ENCODE data around the gene MYRIP.

MYRIP gene

GRCh38 chr3:39965997-39966396, 156.6 kb downstream of the MYRIP start:
- Histone ChIP-seq H3K4me1 (ENCODE audit: insufficient read depth, low read length) (no peaks in the 10 kb centered on the region), H2AFZ (ENCODE audit: low read depth, low read length) (no peak overlapping the region), H3K27me3 (ENCODE audit: insufficient read depth, low read length) (no peaks in the 10 kb centered on the region), H3K9me3 (ENCODE audit: low read length) (no peaks in the 10 kb centered on the region), H3K4me3 (ENCODE audit: low read length) (no peak overlapping the region), H3K36me3 (ENCODE audit: insufficient read depth, low read length) (no peaks in the 10 kb centered on the region)

GRCh38 chr3:39970982-39971381, 161.6 kb downstream of the MYRIP start:
- Histone ChIP-seq H3K4me3 (ENCODE audit: low read length) (no peak overlapping the region), H2AFZ (ENCODE audit: low read depth, low read length) (no peak overlapping the region), H3K36me3 (ENCODE audit: insufficient read depth, low read length) (no peaks in the 10 kb centered on the region), H3K9me3 (ENCODE audit: low read length) (no peaks in the 10 kb centered on the region), H3K27me3 (ENCODE audit: insufficient read depth, low read length) (no peaks in the 10 kb centered on the region), H3K4me1 (ENCODE audit: insufficient read depth, low read length) (no peaks in the 10 kb centered on the region)

DNA sequence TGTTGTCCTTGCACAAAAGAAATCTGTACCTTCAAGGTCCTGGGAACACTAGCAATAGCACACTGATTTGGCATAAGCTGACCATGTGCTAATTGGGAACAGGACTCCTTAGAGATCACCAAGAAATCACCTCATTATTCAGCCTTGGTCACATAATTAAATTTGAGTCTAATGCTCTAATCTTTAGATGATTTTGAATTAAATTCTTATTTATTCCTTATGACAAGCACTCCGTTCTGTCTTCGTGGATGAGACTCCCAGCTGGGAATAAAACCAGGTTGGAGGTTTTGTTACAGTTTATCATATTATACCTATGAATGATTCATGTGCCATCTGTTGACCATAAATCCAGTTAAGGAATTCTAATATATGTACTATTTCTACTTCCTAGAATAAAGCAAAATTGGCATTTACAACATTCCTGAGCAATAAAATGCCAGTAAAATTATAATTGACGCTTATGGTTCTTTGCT, 162.2 kb downstream of the MYRIP start:
- no peak overlapping the region for H3K4me3 ChIP-seq (ENCODE audit: low read length)
- H3K36me3 ChIP-seq (ENCODE audit: insufficient read depth, low read length) = no peaks in the 10 kb centered on the region
- no peaks in the 10 kb centered on the region for H3K27me3 ChIP-seq (ENCODE audit: insufficient read depth, low read length)
- H3K9me3 ChIP-seq (ENCODE audit: low read length) = no peaks in the 10 kb centered on the region
- H3K4me1 ChIP-seq (ENCODE audit: insufficient read depth, low read length) = no peaks in the 10 kb centered on the region
- H2AFZ ChIP-seq (ENCODE audit: low read depth, low read length) = no peak overlapping the region

DNA sequence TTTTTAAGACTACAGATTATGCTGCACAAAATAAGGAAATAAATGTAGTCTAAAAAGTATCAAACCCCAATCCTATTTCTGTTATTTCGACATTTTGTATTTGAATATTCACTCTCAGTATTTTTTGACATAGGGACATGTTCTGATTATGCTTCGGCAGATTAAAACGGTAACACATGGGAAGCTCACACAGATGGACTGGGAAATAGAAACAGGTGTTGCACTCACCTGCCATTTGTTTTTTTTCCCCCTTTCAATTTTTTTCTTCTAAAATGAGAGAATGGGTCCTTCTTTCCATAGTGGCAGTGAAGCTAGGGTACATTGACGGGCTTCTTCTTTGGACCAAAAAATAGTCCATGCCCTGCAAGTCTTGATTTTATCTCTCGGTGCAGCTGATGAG, 163.1 kb downstream of the MYRIP start:
- no peaks in the 10 kb centered on the region for H3K4me1 ChIP-seq (ENCODE audit: insufficient read depth, low read length)
- no peak overlapping the region for H3K4me3 ChIP-seq (ENCODE audit: low read length)
- H3K36me3 ChIP-seq (ENCODE audit: insufficient read depth, low read length) = no peaks in the 10 kb centered on the region
- H3K27me3 ChIP-seq (ENCODE audit: insufficient read depth, low read length) = no peaks in the 10 kb centered on the region
- no peak overlapping the region for H2AFZ ChIP-seq (ENCODE audit: low read depth, low read length)
- no peaks in the 10 kb centered on the region for H3K9me3 ChIP-seq (ENCODE audit: low read length)

DNA sequence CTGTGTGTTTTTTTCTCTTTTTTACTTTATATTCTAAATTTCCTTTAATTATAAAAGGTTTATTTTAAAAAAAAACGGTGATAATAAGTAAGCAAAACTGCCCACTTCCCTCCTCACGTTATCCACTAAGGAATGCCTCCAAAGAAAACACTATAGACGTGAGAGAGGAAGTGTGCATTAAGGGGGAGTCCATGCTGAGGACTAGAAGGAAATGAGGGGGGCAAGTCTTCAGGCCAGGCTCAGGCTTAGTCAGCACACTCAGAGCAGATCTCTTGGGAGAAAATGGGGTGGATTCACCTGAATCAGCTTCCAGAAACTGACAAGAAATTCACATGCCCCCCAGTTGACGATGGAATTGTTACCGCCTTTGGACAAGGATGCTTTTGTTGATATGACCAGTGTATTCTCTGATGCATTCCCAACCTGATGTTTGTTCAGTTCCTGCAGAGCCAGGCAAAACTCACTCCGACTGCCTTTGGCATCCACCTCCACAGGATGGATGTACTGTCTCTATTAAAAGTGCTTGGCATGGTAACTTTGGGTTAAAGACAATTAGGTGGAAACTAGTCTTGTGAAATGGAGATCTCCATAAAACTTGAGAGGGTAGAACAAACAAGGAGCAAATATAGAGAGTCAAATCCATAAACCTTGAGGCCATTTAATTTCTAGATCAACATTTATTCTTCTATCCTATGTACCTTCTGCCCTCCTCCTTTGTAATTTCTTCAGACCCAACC, 167.8 kb downstream of the MYRIP start:
- Histone ChIP-seq H2AFZ (ENCODE audit: low read depth, low read length) (no peak overlapping the region), H3K27me3 (ENCODE audit: insufficient read depth, low read length) (no peaks in the 10 kb centered on the region), H3K4me1 (ENCODE audit: insufficient read depth, low read length) (no peaks in the 10 kb centered on the region), H3K9me3 (ENCODE audit: low read length) (no peaks in the 10 kb centered on the region), H3K36me3 (ENCODE audit: insufficient read depth, low read length) (no peaks in the 10 kb centered on the region), H3K4me3 (ENCODE audit: low read length) (no peak overlapping the region)

GRCh38 chr3:39978308-39978707, 168.9 kb downstream of the MYRIP start:
- no peak overlapping the region for H2AFZ ChIP-seq (ENCODE audit: low read depth, low read length)
- H3K4me3 ChIP-seq (ENCODE audit: low read length) = no peak overlapping the region
- H3K36me3 ChIP-seq (ENCODE audit: insufficient read depth, low read length) = no peaks in the 10 kb centered on the region
- no peaks in the 10 kb centered on the region for H3K27me3 ChIP-seq (ENCODE audit: insufficient read depth, low read length)
- H3K9me3 ChIP-seq (ENCODE audit: low read length) = no peaks in the 10 kb centered on the region
- H3K4me1 ChIP-seq (ENCODE audit: insufficient read depth, low read length) = no peaks in the 10 kb centered on the region

- Histone ChIP-seq H3K27me3 (ENCODE audit: insufficient read depth, low read length) (no peaks in the 10 kb centered on the region), H3K36me3 (ENCODE audit: insufficient read depth, low read length) (no peaks in the 10 kb centered on the region), H3K4me3 (ENCODE audit: low read length) (no peak overlapping the region), H3K9me3 (ENCODE audit: low read length) (no peaks in the 10 kb centered on the region), H2AFZ (ENCODE audit: low read depth, low read length) (no peak overlapping the region), H3K4me1 (ENCODE audit: insufficient read depth, low read length) (no peaks in the 10 kb centered on the region)
Measured at GRCh38 chr3:39980058-39980457, 170.6 kb downstream of the MYRIP start.

DNA sequence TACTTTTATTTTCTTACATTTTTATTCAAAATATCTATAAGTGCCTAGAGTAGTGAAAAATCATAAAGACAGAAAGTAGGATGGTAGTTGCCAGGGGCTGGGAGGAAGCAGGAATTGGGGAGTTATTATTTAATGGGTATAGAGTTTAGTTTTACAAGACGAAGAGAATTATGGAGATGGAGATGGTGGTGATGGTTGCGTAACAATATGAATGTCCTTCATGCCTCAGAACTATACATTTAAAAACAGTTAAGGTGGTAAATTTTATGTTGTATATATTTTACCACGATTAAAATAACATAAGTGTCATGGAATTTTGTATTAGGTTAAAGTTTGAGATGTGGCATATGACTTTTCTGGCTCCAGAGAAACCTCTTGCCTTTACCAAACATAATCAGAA, 171.4 kb downstream of the MYRIP start:
- Histone ChIP-seq H3K36me3 (ENCODE audit: insufficient read depth, low read length) (no peaks in the 10 kb centered on the region), H3K9me3 (ENCODE audit: low read length) (no peaks in the 10 kb centered on the region), H2AFZ (ENCODE audit: low read depth, low read length) (no peak overlapping the region), H3K4me3 (ENCODE audit: low read length) (no peak overlapping the region), H3K4me1 (ENCODE audit: insufficient read depth, low read length) (no peaks in the 10 kb centered on the region), H3K27me3 (ENCODE audit: insufficient read depth, low read length) (no peaks in the 10 kb centered on the region)

DNA sequence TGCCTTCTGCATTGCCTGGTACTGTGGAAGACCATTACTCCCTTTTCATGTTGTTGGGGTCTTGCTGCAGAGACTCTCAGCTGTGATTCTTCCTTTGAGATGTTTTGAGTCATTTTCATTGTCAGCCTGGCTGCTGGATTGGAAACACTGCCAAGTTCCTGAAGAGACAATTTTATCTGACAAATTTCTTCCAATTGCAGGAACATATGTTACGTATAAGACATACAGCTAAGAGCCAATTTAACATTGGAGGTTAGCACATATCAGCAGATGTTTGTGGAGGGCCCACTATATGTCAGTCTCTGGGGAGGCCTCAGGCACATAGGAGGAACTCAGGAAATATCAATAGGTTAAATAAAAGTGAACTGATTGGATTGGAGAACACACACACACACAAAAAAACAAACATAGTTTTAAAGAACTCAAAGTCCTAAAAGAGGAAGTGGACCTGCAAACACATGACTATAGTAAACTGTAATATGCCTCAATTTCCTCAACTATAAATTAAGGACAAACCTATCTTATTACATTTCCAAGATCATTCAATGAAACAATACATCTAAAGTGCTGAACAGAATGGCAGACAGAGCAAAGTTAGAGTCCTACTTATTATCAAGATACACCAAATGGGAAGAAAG, 172.3 kb downstream of the MYRIP start:
- Histone ChIP-seq H2AFZ (ENCODE audit: low read depth, low read length) (no peak overlapping the region), H3K36me3 (ENCODE audit: insufficient read depth, low read length) (no peaks in the 10 kb centered on the region), H3K9me3 (ENCODE audit: low read length) (no peaks in the 10 kb centered on the region), H3K4me1 (ENCODE audit: insufficient read depth, low read length) (no peaks in the 10 kb centered on the region), H3K27me3 (ENCODE audit: insufficient read depth, low read length) (no peaks in the 10 kb centered on the region), H3K4me3 (ENCODE audit: low read length) (no peak overlapping the region)

DNA sequence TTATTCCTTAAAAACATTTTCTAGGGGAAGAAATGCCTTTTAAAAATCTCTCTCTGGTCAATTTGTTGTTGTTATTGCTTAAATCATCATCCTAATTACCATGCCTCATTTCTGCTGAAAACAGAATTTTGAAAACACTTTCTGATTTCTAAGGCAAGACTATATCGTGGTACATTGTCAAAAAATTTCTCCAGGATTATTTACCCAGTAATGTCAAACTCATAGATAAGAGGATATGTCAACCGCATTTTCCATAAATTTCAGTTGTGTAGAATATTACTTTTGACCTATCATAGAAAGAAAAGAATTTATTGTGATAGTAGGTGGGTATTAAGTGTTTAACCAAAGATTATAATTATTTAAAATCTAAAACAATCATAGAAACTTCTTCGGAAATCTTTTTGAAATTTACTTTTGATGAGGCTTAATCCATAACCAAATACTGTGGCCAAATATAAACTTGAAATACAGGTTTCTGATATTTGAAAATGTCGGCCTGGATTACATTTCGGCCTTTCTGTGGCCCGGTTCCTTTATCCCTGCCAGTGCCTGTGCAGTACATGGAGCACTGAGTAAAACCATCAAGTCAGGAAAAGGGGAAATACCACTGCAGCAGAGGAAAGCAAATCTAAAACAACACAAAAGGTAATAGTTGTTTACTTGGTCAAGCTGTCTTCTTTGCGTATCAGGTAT, 173.4 kb downstream of the MYRIP start:
- Histone ChIP-seq H3K9me3 (ENCODE audit: low read length) (peaks cover 2% of the 10 kb centered on the region), H3K4me1 (ENCODE audit: insufficient read depth, low read length) (no peaks in the 10 kb centered on the region), H3K36me3 (ENCODE audit: insufficient read depth, low read length) (no peaks in the 10 kb centered on the region), H3K4me3 (ENCODE audit: low read length) (no peak overlapping the region), H2AFZ (ENCODE audit: low read depth, low read length) (no peak overlapping the region), H3K27me3 (ENCODE audit: insufficient read depth, low read length) (no peaks in the 10 kb centered on the region)

GRCh38 chr3:39989746-39990145, 180.3 kb downstream of the MYRIP start:
- H2AFZ ChIP-seq (ENCODE audit: low read depth, low read length) = no peak overlapping the region
- no peaks in the 10 kb centered on the region for H3K27me3 ChIP-seq (ENCODE audit: insufficient read depth, low read length)
- no peaks in the 10 kb centered on the region for H3K4me1 ChIP-seq (ENCODE audit: insufficient read depth, low read length)
- peaks cover 2% of the 10 kb centered on the region for H3K9me3 ChIP-seq (ENCODE audit: low read length)
- H3K36me3 ChIP-seq (ENCODE audit: insufficient read depth, low read length) = no peaks in the 10 kb centered on the region
- no peak overlapping the region for H3K4me3 ChIP-seq (ENCODE audit: low read length)

GRCh38 chr3:39990532-39990931, 181.1 kb downstream of the MYRIP start:
- H3K27me3 ChIP-seq (ENCODE audit: insufficient read depth, low read length) = no peaks in the 10 kb centered on the region
- H3K36me3 ChIP-seq (ENCODE audit: insufficient read depth, low read length) = no peaks in the 10 kb centered on the region
- H3K4me1 ChIP-seq (ENCODE audit: insufficient read depth, low read length) = no peaks in the 10 kb centered on the region
- peaks cover 2% of the 10 kb centered on the region for H3K9me3 ChIP-seq (ENCODE audit: low read length)
- H3K4me3 ChIP-seq (ENCODE audit: low read length) = no peak overlapping the region
- no peak overlapping the region for H2AFZ ChIP-seq (ENCODE audit: low read depth, low read length)

DNA sequence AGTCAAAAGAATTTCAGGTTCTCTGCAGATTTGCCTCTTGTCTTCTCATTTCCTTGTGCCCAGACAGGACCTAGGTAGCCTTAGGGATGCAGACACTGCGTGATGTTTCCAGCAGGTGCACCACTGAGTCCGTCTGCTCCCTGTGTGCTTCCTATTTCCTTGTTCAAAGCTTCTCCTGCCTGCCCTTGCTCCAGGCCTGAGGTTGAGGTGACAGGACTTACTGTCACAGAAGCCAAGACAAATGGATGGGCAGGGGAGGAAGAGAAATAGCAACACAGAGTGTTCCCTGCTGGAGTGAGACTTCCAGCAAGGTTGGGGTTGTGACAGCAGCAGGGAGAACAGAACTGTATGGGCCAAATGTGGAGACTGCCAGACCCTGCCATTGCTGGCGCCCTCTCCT, 199.4 kb downstream of the MYRIP start:
- H3K27me3 ChIP-seq (ENCODE audit: insufficient read depth, low read length) = no peaks in the 10 kb centered on the region
- H3K9me3 ChIP-seq (ENCODE audit: low read length) = no peaks in the 10 kb centered on the region
- H3K4me1 ChIP-seq (ENCODE audit: insufficient read depth, low read length) = no peaks in the 10 kb centered on the region
- H3K36me3 ChIP-seq (ENCODE audit: insufficient read depth, low read length) = no peaks in the 10 kb centered on the region
- H3K4me3 ChIP-seq (ENCODE audit: low read length) = no peak overlapping the region
- no peak overlapping the region for H2AFZ ChIP-seq (ENCODE audit: low read depth, low read length)
